ENCODE results near the gene LOXHD1.

The LOXHD1 gene

DNA sequence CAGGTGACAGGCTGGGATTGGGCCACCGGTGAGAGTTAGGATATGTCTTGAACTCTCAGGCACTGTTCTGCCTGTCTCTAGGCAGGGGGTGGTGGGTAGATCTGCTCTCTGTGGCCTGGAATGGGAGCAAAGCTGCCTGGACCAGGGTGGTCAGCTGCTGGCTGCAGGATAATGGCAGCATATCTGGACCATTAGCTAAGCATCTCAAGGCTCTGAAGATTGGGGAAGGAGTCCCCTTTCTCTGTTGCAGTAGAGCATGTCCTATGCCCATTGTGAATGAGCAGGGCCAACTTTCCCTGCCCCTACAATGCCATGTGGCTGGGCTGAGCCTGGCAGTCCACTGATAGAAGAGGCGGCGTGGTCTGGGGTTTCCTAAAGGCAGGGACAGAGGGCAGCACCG, 34.6 kb downstream of the LOXHD1 start:
- Histone ChIP-seq H3K9me2 (ENCODE audit: low read depth, low read length) (no peaks in the 10 kb centered on the region), H3K79me2 (ENCODE audit: insufficient read depth, low read length) (no peaks in the 10 kb centered on the region), H3K36me3 (ENCODE audit: insufficient read depth, low read length) (no peaks in the 10 kb centered on the region), H4K20me1 (ENCODE audit: insufficient read depth, low read length) (no peaks in the 10 kb centered on the region), H3K4me2 (ENCODE audit: low read length) (no peak overlapping the region), H3K27ac (ENCODE audit: low read depth, low read length, poor library complexity, severe bottlenecking) (no peak overlapping the region), H3K4me1 (ENCODE audit: insufficient read depth, low read length, severe bottlenecking) (no peaks in the 10 kb centered on the region), H3K9me3 (ENCODE audit: low read length) (no peaks in the 10 kb centered on the region), H2AFZ (ENCODE audit: low read length) (no peak overlapping the region), H3K27me3 (ENCODE audit: insufficient read depth, low read length) (no peaks in the 10 kb centered on the region), H3K4me3 (ENCODE audit: low read depth, low read length, poor library complexity, severe bottlenecking) (no peak overlapping the region), H3K9ac (ENCODE audit: low read length) (no peak overlapping the region), H3F3A (ENCODE audit: insufficient read depth, low read length) (no peaks in the 10 kb centered on the region)
- TF ChIP-seq, protein P1, sequence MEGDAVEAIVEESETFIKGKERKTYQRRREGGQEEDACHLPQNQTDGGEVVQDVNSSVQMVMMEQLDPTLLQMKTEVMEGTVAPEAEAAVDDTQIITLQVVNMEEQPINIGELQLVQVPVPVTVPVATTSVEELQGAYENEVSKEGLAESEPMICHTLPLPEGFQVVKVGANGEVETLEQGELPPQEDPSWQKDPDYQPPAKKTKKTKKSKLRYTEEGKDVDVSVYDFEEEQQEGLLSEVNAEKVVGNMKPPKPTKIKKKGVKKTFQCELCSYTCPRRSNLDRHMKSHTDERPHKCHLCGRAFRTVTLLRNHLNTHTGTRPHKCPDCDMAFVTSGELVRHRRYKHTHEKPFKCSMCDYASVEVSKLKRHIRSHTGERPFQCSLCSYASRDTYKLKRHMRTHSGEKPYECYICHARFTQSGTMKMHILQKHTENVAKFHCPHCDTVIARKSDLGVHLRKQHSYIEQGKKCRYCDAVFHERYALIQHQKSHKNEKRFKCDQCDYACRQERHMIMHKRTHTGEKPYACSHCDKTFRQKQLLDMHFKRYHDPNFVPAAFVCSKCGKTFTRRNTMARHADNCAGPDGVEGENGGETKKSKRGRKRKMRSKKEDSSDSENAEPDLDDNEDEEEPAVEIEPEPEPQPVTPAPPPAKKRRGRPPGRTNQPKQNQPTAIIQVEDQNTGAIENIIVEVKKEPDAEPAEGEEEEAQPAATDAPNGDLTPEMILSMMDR (IDR thresholded peaks at IDR 0.05; ENCODE audit: low read length): no peak
- no peak for TF ChIP-seq EZH2 (IDR thresholded peaks at IDR 0.05; ENCODE audit: borderline replicate concordance, low read length)

GRCh38 chr18:46621871-46622270, 35.1 kb downstream of the LOXHD1 start:
- Histone ChIP-seq H3K4me2 (ENCODE audit: low read length) (no peak overlapping the region), H3K27me3 (ENCODE audit: insufficient read depth, low read length) (no peaks in the 10 kb centered on the region), H3F3A (ENCODE audit: insufficient read depth, low read length) (no peaks in the 10 kb centered on the region), H3K79me2 (ENCODE audit: insufficient read depth, low read length) (no peaks in the 10 kb centered on the region), H2AFZ (ENCODE audit: low read length) (no peak overlapping the region), H3K36me3 (ENCODE audit: insufficient read depth, low read length) (no peaks in the 10 kb centered on the region), H3K9ac (ENCODE audit: low read length) (no peak overlapping the region), H3K4me1 (ENCODE audit: insufficient read depth, low read length, severe bottlenecking) (no peaks in the 10 kb centered on the region), H3K9me3 (ENCODE audit: low read length) (no peaks in the 10 kb centered on the region), H3K27ac (ENCODE audit: low read depth, low read length, poor library complexity, severe bottlenecking) (no peak overlapping the region), H3K9me2 (ENCODE audit: low read depth, low read length) (no peaks in the 10 kb centered on the region), H3K4me3 (ENCODE audit: low read depth, low read length, poor library complexity, severe bottlenecking) (no peak overlapping the region), H4K20me1 (ENCODE audit: insufficient read depth, low read length) (no peaks in the 10 kb centered on the region)
- no peak for TF ChIP-seq EZH2 (IDR thresholded peaks at IDR 0.05; ENCODE audit: borderline replicate concordance, low read length)
- TF ChIP-seq, protein P1 (IDR thresholded peaks at IDR 0.05; ENCODE audit: low read length): no peak

GRCh38 chr18:46621111-46621766, 35.8 kb downstream of the LOXHD1 start:
- H3K27ac ChIP-seq (ENCODE audit: low read depth, low read length, poor library complexity, severe bottlenecking): no peak overlapping the region
- no peak overlapping the region for H2AFZ ChIP-seq (ENCODE audit: low read length)
- H3K4me1 ChIP-seq (ENCODE audit: insufficient read depth, low read length, severe bottlenecking): no peaks in the 10 kb centered on the region
- H3K9me3 ChIP-seq (ENCODE audit: low read length): no peaks in the 10 kb centered on the region
- H3K79me2 ChIP-seq (ENCODE audit: insufficient read depth, low read length): no peaks in the 10 kb centered on the region
- H3K27me3 ChIP-seq (ENCODE audit: insufficient read depth, low read length): no peaks in the 10 kb centered on the region
- no peak for TF ChIP-seq EZH2 (IDR thresholded peaks at IDR 0.05; ENCODE audit: borderline replicate concordance, low read length)
- TF ChIP-seq, protein P1 (IDR thresholded peaks at IDR 0.05; ENCODE audit: low read length): no peak
- no peaks in the 10 kb centered on the region for H3F3A ChIP-seq (ENCODE audit: insufficient read depth, low read length)
- no peak overlapping the region for H3K4me2 ChIP-seq (ENCODE audit: low read length)
- no peaks in the 10 kb centered on the region for H3K36me3 ChIP-seq (ENCODE audit: insufficient read depth, low read length)
- no peak overlapping the region for H3K4me3 ChIP-seq (ENCODE audit: low read depth, low read length, poor library complexity, severe bottlenecking)
- H4K20me1 ChIP-seq (ENCODE audit: insufficient read depth, low read length): no peaks in the 10 kb centered on the region
- H3K9me2 ChIP-seq (ENCODE audit: low read depth, low read length): no peaks in the 10 kb centered on the region
- no peak overlapping the region for H3K9ac ChIP-seq (ENCODE audit: low read length)
